Esophagus muscularis mucosa (tissue), 4 donors: ENCODE measurements around the gene FRA10AC1. TPM values are rescaled to one million over a fixed set of nuclear protein-coding genes. Genes with fewer than 3 reads are reported as not detected.

Experiments
- DNase-seq: peaks from one replicate; pipeline ENCODE4 v3.0.0-alpha.2; 2017; ENCODE audit errors: extremely low spot score
- H3K27ac ChIP-seq, 4 donors: fragments of 200-600 bp; sonication (generic); replicated peaks in 1 of 4; 1 replicate in 3 of 4; 2 replicates in 1 of 4; pipeline ENCODE4 v1.5.1; 2016 to 2019; ENCODE audit warnings: mild to moderate bottlenecking in 1 of 4
- H3K27me3 ChIP-seq, 4 donors: fragments of 200-600 bp; sonication (generic); one replicate each; pipeline versions ENCODE4 v1.5.1 to v1.6.0; 2016 to 2019
- H3K36me3 ChIP-seq, 4 donors: fragments of 200-600 bp; sonication (generic); one replicate each; pipeline ENCODE4 v1.5.1; 2016 to 2019
- H3K4me1 ChIP-seq, 4 donors: fragments of 200-600 bp; sonication (generic); one replicate each; pipeline ENCODE4 v1.5.1; 2016 to 2019
- H3K4me3 ChIP-seq, 4 donors: fragments of 200-600 bp; sonication (generic); 1 replicate in 2 of 4; 2 replicates in 2 of 4; pipeline ENCODE4 v1.5.1; 2016 to 2019; ENCODE audit warnings: mild to moderate bottlenecking in 4 of 4, moderate library complexity in 1 of 4
- H3K9me3 ChIP-seq, 4 donors: fragments of 200-600 bp; sonication (generic); 1 replicate in 3 of 4; 2 replicates in 1 of 4; pipeline ENCODE4 v1.5.1; 2016 to 2019
- EP300 ChIP-seq: sonication (generic); formaldehyde crosslinking; IDR thresholded peaks from one replicate; pipeline ENCODE4 v1.6.1; 2017; ENCODE audit warnings: antibody characterized with exemption
- POLR2A ChIP-seq: fragments of 450-650 bp; IDR thresholded peaks from one replicate; pipeline ENCODE4 v1.6.1; 2017; ENCODE audit warnings: antibody characterized with exemption, moderate library complexity, mild to moderate bottlenecking, low read depth
- POLR2AphosphoS5 ChIP-seq, 2 donors: sonication (generic); formaldehyde crosslinking; IDR thresholded peaks; one replicate each; pipeline ENCODE4 v1.6.1; 2017; ENCODE audit warnings: antibody characterized with exemption in 2 of 2
- WGBS: methylation state at CpG from one replicate; pipeline ENCODE4 v1.1.5; 2018; 5-methylcytosine and 5-hydroxymethylcytosine counted together
- intact Hi-C: fragments of 100-400 bp; cut with DNase I; formaldehyde crosslinking; loops from one replicate; pipeline ENCODE4 v1.15.1; 2023
- total RNA-seq, 4 donors: library from RNA; depleted of rRNA; stranded (reverse); fragments of >200 nt; gene quantifications; one replicate each; pipeline versions ENCODE4 v1.1.0 to v1.2.1, GENCODE V29; 2016
- TF ChIP-seq, protein P1 (sequence below), 3 experiments: fragments of 200-600 bp in 2 of 3; fragments of 450-650 bp in 1 of 3; sonication (generic) in 2 of 3; IDR thresholded peaks; one replicate each; pipeline ENCODE4 v1.5.1; 2017 to 2019; ENCODE audit warnings: antibody characterized with exemption in 3 of 3, mild to moderate bottlenecking in 2 of 3, moderate library complexity in 1 of 3

Gene FRA10AC1
- total RNA-seq, 4 donors from 2014 or later = 7.0 to 22.4 (median 12.1) TPM

DNA sequence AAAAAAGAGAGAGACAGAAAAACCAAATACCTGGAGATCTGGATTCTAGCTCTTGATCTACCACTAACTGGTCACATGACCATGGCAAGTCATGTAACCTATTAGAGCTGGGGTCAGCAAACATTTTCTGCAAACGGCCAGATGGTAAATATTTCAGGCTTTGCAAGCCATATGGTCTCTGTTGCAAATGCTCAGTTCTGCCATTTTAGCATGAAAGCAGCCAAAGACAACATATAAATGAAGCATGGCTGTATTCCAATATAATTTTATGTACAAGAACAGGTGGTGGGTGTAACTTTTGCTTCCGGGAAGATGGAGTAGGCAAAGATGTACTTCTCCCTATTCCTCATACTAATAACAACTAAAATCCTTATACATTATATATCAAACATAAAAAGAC lies 6.7 kb downstream of the FRA10AC1 start:
- H3K36me3 ChIP-seq = peaks cover 37 to 86% (median 66%) of the 10 kb centered on the region in 4 donors
- TF ChIP-seq POLR2A (no peak), POLR2AphosphoS5 (IDR thresholded peaks at IDR 0.05) (no peak)
- TF ChIP-seq, protein P1, sequence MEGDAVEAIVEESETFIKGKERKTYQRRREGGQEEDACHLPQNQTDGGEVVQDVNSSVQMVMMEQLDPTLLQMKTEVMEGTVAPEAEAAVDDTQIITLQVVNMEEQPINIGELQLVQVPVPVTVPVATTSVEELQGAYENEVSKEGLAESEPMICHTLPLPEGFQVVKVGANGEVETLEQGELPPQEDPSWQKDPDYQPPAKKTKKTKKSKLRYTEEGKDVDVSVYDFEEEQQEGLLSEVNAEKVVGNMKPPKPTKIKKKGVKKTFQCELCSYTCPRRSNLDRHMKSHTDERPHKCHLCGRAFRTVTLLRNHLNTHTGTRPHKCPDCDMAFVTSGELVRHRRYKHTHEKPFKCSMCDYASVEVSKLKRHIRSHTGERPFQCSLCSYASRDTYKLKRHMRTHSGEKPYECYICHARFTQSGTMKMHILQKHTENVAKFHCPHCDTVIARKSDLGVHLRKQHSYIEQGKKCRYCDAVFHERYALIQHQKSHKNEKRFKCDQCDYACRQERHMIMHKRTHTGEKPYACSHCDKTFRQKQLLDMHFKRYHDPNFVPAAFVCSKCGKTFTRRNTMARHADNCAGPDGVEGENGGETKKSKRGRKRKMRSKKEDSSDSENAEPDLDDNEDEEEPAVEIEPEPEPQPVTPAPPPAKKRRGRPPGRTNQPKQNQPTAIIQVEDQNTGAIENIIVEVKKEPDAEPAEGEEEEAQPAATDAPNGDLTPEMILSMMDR (IDR thresholded peaks at IDR 0.05) = no peak

DNA sequence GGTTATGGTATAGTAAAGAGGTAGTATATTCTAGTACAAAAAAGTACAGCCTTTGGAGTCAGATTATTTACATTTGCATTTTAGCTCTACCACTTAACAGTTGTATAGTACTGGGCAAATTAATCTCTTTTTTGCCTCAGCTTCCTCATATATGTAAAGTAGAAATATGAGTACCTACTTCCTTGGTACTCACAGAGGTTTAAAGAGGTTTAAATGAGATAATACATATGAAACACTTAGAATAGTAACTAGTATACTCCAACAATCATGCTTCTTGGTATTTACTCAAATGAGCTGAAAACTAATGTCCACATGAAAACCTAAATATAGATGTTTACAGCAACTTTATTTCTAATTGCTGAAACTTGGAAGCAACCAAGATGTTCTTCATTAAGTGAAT lies 14.7 kb downstream of the FRA10AC1 start:
- Histone ChIP-seq H3K27me3 (no peaks in the 10 kb centered on the region), H3K4me1 (no peaks in the 10 kb centered on the region), H3K27ac (no peak overlapping the region), H3K9me3 (no peaks in the 10 kb centered on the region), H3K36me3 (peaks cover 19 to 59% (median 39%) of the 10 kb centered on the region in 4 donors), H3K4me3 (no peak overlapping the region)
- TF ChIP-seq EP300 (no peak), POLR2A (no peak), POLR2AphosphoS5 (IDR thresholded peaks at IDR 0.05) (no peak)
- TF ChIP-seq, protein P1 (IDR thresholded peaks at IDR 0.05) = no peak
- intact Hi-C loops = no loop called here
- no peak for DNase-seq

More for the DNA sequence above, 6.7 kb downstream of the FRA10AC1 start:
- Histone ChIP-seq H3K9me3 (no peaks in the 10 kb centered on the region), H3K4me3 (no peak overlapping the region), H3K27me3 (no peaks in the 10 kb centered on the region), H3K4me1 (peaks cover 0 to 14% (median 3%) of the 10 kb centered on the region in 4 donors), H3K27ac (no peak overlapping the region)
- DNase-seq = no peak
- intact Hi-C loops = no loop called here
- 72% methylated on average over 2 of the region's 2 CpGs for WGBS

DNA sequence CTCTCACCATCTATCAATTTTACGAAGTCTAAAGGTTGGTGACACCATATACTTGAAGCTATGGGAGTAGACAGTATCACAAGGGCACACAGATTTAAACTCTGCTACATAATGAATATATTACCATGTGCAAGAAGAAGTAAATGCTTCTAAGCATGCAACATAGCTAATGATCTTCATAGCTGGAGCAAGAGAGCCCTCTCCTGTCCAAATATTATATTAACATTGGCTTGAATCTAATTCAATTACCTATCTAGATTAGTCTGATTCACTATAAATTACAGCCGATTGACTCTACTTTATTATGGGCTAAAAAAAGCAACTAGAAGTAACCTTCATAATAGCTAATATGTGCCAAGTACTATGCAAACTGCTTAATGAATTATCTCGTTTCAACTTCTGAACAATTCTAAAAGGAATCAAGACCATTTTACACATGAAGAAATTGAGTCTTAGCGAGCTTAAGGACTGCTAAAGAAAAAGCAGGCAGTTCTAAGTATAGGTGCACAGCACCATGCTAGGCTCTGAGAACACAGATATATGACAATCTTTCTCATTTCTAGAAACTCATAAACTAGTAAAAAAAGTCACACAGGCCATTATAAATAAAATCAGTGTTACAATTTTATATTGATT lies 21.9 kb downstream of the FRA10AC1 start:
- no peak for TF ChIP-seq EP300
- TF ChIP-seq, protein P1 (IDR thresholded peaks at IDR 0.05) = peak in 2 of 3 experiments; percentile 25 to 26
- no peak for DNase-seq
- Histone ChIP-seq H3K9me3 (no peaks in the 10 kb centered on the region), H3K36me3 (peaks cover 9 to 72% (median 49%) of the 10 kb centered on the region in 4 donors), H3K27ac (no peak overlapping the region), H3K4me1 (no peaks in the 10 kb centered on the region), H3K4me3 (no peak overlapping the region), H3K27me3 (no peaks in the 10 kb centered on the region)
- WGBS = 70% methylated on average over 4 of the region's 4 CpGs
- intact Hi-C loops = no loop called here

DNA sequence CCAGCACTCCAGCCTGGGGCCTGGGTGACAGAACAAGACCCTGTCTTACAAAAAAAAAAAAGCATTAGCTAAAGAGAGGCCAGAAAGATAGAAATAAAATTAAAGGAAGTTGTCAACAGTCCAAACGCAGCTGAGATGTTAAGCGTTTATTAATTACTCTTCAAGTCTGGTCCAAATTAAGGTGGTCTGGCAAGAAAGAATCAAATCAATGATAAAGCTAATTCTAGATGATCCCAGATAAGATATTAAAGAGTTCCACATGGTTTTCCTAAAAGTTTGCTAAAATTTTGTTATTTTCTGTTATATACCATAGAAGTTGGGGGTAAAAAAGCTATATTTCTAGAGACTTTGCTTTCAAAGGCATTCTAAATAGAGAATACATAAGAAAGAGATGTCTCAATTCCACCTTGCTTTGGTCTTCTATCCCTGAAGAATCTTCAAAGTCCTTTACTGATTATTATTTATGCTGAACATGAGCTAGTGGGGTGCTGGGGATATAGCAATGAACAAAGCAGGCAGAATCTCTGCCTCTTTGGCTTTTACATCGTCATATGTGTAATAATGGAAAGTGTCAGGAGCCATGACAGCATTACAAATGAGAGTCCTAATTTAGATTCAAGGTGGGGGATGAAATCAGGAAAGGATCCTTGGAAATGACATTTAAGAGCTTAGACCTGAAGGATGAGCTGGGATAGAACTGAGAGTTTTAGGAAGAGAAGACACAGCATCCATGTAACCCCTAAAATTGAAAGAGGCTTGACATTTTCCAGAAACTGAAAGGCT lies 23.4 kb downstream of the FRA10AC1 start:
- H3K36me3 ChIP-seq = peaks cover 13 to 77% (median 51%) of the 10 kb centered on the region in 4 donors
- TF ChIP-seq POLR2AphosphoS5 (IDR thresholded peaks at IDR 0.05) = no peak
- no peak overlapping the region for H3K4me3 ChIP-seq
- 76% methylated on average over 3 of the region's 3 CpGs for WGBS
- H3K9me3 ChIP-seq = no peaks in the 10 kb centered on the region
- no peak overlapping the region for H3K27ac ChIP-seq
- H3K27me3 ChIP-seq = no peaks in the 10 kb centered on the region
- no peaks in the 10 kb centered on the region for H3K4me1 ChIP-seq
- no peak for DNase-seq
- intact Hi-C loops = loop anchor here (10.0 kb wide), 1 partner anchor 134 kb away; no protein-coding TSS in a partner anchor

DNA sequence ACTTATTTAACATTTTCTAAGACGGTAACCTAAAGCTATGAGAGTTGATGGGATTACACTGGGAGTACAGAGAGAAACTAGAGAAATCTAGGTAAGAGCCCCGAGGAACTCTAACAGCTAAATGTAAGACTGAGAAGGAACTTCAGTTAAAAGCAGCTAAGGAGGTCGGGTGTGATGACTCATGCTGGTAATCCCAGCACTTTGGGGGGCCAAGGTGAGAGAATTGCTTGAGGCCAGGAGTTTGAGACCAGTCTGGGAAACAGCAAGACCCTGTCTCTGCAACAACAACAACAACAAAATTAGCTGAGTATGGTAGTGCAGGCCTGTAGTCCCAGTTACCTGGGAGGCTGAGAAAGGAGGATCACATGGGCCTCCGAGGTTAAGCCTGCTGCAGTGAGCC lies 24.0 kb downstream of the FRA10AC1 start:
- Histone ChIP-seq H3K36me3 (peaks cover 14 to 82% (median 53%) of the 10 kb centered on the region in 4 donors), H3K4me3 (no peak overlapping the region), H3K9me3 (no peaks in the 10 kb centered on the region), H3K27ac (no peak overlapping the region), H3K4me1 (no peaks in the 10 kb centered on the region), H3K27me3 (no peaks in the 10 kb centered on the region)
- WGBS = 88% methylated on average over 4 of the region's 4 CpGs
- no peak for TF ChIP-seq EP300
- TF ChIP-seq POLR2AphosphoS5 (IDR thresholded peaks at IDR 0.05) = no peak
- TF ChIP-seq POLR2A = no peak
- TF ChIP-seq, protein P1 (IDR thresholded peaks at IDR 0.05) = no peak
- intact Hi-C loops = loop anchor here (10.0 kb wide), 1 partner anchor 134 kb away; no protein-coding TSS in a partner anchor
- DNase-seq = no peak
